Neural crest cell (in vitro differentiated cells): ENCODE data around the gene TMEM123. TPM values are rescaled to one million over a fixed set of nuclear protein-coding genes. Genes with fewer than 3 reads are reported as not detected.
A peak's percentile ranks its signal among the peaks of the same experiment; 100 is the strongest.

Source experiments
- DNase-seq: peaks from one replicate; pipeline ENCODE4 v3.0.0; 2021; ENCODE audit warnings: low read depth, mixed read lengths, low spot score
- H3K27ac Mint-ChIP-seq: one replicate; pipeline ENCODE4 v1.8.0; 2021; ENCODE audit warnings: mild to moderate bottlenecking, mixed read lengths; ENCODE audit not compliant: unreplicated experiment
- H3K27me3 Mint-ChIP-seq: 2 replicates; pipeline ENCODE4 v1.8.0; 2021; ENCODE audit warnings: low read depth, mild to moderate bottlenecking, mixed read lengths
- H3K36me3 Mint-ChIP-seq: 2 replicates; pipeline ENCODE4 v1.8.0; 2021; ENCODE audit warnings: low read depth, mild to moderate bottlenecking, mixed read lengths
- H3K4me1 Mint-ChIP-seq: 2 replicates; pipeline ENCODE4 v1.8.0; 2021; ENCODE audit warnings: mixed read lengths
- H3K4me3 Mint-ChIP-seq: one replicate; pipeline ENCODE4 v1.8.0; 2021; ENCODE audit warnings: mild to moderate bottlenecking, mixed read lengths
- H3K9me3 Mint-ChIP-seq: 2 replicates; pipeline ENCODE4 v1.8.0; 2021; ENCODE audit warnings: mixed read lengths
- total RNA-seq: library from RNA; stranded (reverse); gene quantifications from 2 replicates; pipeline ENCODE4 v1.2.1, GENCODE V29; 2021
- TF ChIP-seq, protein P1 (sequence below): fragments of 200-600 bp; sonication (generic); conservative IDR thresholded peaks from 2 replicates; pipeline ENCODE4 v1.5.0; 2021; ENCODE audit warnings: antibody characterized with exemption, mild to moderate bottlenecking

Gene TMEM123
- total RNA-seq, 1 donor from 2014 or later, result 153 TPM

DNA sequence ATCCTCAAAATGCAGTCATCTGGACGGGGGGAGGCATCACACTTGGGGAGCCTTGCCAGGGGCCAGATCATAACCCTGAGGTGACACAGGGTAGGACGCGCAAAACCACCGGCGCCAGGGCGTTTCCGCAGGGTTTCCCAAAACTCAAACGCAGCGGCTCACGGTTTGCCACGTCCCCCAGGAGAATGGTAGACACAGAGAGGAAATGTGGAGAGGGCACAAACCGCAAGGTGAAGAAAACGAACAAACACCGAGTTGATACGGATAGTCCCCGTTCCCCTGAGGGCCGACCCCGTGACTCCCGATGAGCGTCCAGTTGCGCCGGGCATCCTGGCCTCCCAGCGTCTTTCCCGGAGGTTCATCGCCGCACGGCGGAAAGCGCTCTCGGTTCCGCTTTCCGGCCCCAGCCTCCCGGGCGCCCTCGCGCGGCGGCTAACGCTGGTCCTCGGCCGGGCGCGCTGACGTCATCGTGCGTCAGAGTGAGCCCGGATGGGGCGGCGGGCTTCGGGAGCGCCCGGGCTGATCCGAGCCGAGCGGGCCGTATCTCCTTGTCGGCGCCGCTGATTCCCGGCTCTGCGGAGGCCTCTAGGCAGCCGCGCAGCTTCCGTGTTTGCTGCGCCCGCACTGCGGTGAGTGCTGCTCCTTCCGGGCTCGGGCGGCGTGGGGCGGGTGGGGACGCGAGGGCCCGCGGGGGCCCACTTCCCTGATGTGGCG lies 105.7 kb downstream of the TMEM123 start, which contains the start of gene BIRC2:
BIRC2 (plus strand) TSS at position 467 of the 714 bp plus-strand sequence. CDS start 2,641 bp downstream, outside the sequence.
- Mint-ChIP-seq H3K27ac (peak within 1 kb of the TSS; percentile 97), H3K27me3 (no peaks in the 10 kb centered on the region), H3K4me1 (peaks cover 39% of the 10 kb centered on the region), H3K36me3 (peaks cover 3% of the 10 kb centered on the region), H3K9me3 (no peaks in the 10 kb centered on the region), H3K4me3 (peak within 1 kb of the TSS; percentile 91)
- peak; percentile 97 for DNase-seq
- TF ChIP-seq, protein P1, sequence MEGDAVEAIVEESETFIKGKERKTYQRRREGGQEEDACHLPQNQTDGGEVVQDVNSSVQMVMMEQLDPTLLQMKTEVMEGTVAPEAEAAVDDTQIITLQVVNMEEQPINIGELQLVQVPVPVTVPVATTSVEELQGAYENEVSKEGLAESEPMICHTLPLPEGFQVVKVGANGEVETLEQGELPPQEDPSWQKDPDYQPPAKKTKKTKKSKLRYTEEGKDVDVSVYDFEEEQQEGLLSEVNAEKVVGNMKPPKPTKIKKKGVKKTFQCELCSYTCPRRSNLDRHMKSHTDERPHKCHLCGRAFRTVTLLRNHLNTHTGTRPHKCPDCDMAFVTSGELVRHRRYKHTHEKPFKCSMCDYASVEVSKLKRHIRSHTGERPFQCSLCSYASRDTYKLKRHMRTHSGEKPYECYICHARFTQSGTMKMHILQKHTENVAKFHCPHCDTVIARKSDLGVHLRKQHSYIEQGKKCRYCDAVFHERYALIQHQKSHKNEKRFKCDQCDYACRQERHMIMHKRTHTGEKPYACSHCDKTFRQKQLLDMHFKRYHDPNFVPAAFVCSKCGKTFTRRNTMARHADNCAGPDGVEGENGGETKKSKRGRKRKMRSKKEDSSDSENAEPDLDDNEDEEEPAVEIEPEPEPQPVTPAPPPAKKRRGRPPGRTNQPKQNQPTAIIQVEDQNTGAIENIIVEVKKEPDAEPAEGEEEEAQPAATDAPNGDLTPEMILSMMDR, result peak; percentile 72

DNA sequence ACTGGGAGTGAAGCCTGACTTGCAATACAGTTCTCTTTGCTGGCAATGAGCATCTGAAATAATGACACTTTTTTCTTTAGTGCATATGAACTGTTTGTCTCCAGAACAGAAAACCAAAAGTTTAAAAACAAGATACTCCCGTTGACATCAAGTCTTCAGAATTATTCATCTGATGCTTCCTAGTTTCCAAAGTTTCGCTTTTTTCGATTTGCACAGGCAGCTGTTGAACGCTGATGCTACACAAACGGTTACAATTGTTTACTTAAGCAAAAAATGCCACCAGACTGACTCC lies 106.2 kb downstream of the TMEM123 start:
- H3K4me1 Mint-ChIP-seq, result peaks cover 41% of the 10 kb centered on the region
- peak overlapping the region; percentile 91 for H3K4me3 Mint-ChIP-seq
- H3K27me3 Mint-ChIP-seq, result no peaks in the 10 kb centered on the region
- peak overlapping the region; percentile 83 for H3K27ac Mint-ChIP-seq
- TF ChIP-seq, protein P1, result no peak
- no peaks in the 10 kb centered on the region for H3K36me3 Mint-ChIP-seq
- no peak for DNase-seq
- no peaks in the 10 kb centered on the region for H3K9me3 Mint-ChIP-seq

Other genes starting within 250 kb of the TMEM123 start
- gene BIRC3, start 135.3 kb downstream of the TMEM123 start, total RNA-seq, result 0.16 and 0.33 TPM in 2 replicates
- 41.0 and 42.6 TPM in 2 replicates for gene BIRC2, start 105.6 kb downstream of the TMEM123 start, total RNA-seq
- gene MMP7, start 78.0 kb upstream of the TMEM123 start, total RNA-seq, result not detected in 2 replicates
- not detected in 2 replicates for gene MMP20, start 172.6 kb upstream of the TMEM123 start, total RNA-seq